IPS-11a (cell line): ENCODE measurements around the gene KLHL1.

Experiments
- H3K4me3 ChIP-seq: one replicate; pipeline ENCODE4 v1.5.1; 2013; ENCODE audit warnings: low read depth, low read length, control low read depth

The KLHL1 gene

GRCh38 chr13:69879936-69880335, 228.3 kb downstream of the KLHL1 start:
- H3K4me3 ChIP-seq, result no peak overlapping the region

GRCh38 chr13:69872321-69873047, 235.8 kb downstream of the KLHL1 start:
- H3K4me3 ChIP-seq, result no peak overlapping the region

GRCh38 chr13:69866555-69866954, 241.7 kb downstream of the KLHL1 start:
- H3K4me3 ChIP-seq, result no peak overlapping the region

- no peak overlapping the region for H3K4me3 ChIP-seq
Measured at GRCh38 chr13:69857183-69857821, 250.9 kb downstream of the KLHL1 start.

- H3K4me3 ChIP-seq, result no peak overlapping the region
Measured at GRCh38 chr13:69856331-69856730, 251.9 kb downstream of the KLHL1 start.

GRCh38 chr13:69828527-69828926, 279.7 kb downstream of the KLHL1 start:
- H3K4me3 ChIP-seq, result no peak overlapping the region

GRCh38 chr13:69820180-69820579, 288.1 kb downstream of the KLHL1 start:
- H3K4me3 ChIP-seq, result no peak overlapping the region

GRCh38 chr13:69817333-69817869, 290.9 kb downstream of the KLHL1 start:
- no peak overlapping the region for H3K4me3 ChIP-seq

GRCh38 chr13:69809152-69809551, 299.1 kb downstream of the KLHL1 start:
- no peak overlapping the region for H3K4me3 ChIP-seq

GRCh38 chr13:69796256-69796655, 312.0 kb downstream of the KLHL1 start:
- H3K4me3 ChIP-seq, result no peak overlapping the region

- no peak overlapping the region for H3K4me3 ChIP-seq
Measured at GRCh38 chr13:69793783-69794453, 314.3 kb downstream of the KLHL1 start.

GRCh38 chr13:69776937-69777336, 331.3 kb downstream of the KLHL1 start:
- no peak overlapping the region for H3K4me3 ChIP-seq

GRCh38 chr13:69769608-69770007, 338.6 kb downstream of the KLHL1 start:
- no peak overlapping the region for H3K4me3 ChIP-seq

- no peak overlapping the region for H3K4me3 ChIP-seq
Measured at GRCh38 chr13:69761581-69761980, 346.7 kb downstream of the KLHL1 start.

GRCh38 chr13:69755101-69755500, 353.2 kb downstream of the KLHL1 start:
- no peak overlapping the region for H3K4me3 ChIP-seq

GRCh38 chr13:69751259-69751658, 357.0 kb downstream of the KLHL1 start:
- no peak overlapping the region for H3K4me3 ChIP-seq

GRCh38 chr13:69737129-69737935, 370.9 kb downstream of the KLHL1 start:
- H3K4me3 ChIP-seq, result no peak overlapping the region

GRCh38 chr13:69721631-69722030, 386.6 kb downstream of the KLHL1 start:
- H3K4me3 ChIP-seq, result no peak overlapping the region

- no peak overlapping the region for H3K4me3 ChIP-seq
Measured at GRCh38 chr13:69720278-69720983, 387.8 kb downstream of the KLHL1 start.

- H3K4me3 ChIP-seq, result no peak overlapping the region
Measured at GRCh38 chr13:69706807-69707206, 401.4 kb downstream of the KLHL1 start.
